BE2C (cell line): ENCODE data around the gene MTG1.

ENCODE experiments used
- DNase-seq: peaks from one replicate; pipeline ENCODE4 v3.0.0-alpha.2; 2020
- H3K27me3 ChIP-seq: fragments of 250-450 bp; sonication (Bioruptor Pico); 2 replicates; pipeline ENCODE4 v1.5.1; 2020; ENCODE audit warnings: mild to moderate bottlenecking
- H3K36me3 ChIP-seq: fragments of 250-450 bp; sonication (Bioruptor Pico); 2 replicates; pipeline ENCODE4 v1.5.1; 2020; ENCODE audit warnings: mild to moderate bottlenecking
- H3K4me1 ChIP-seq: fragments of 250-450 bp; sonication (Bioruptor Pico); 2 replicates; pipeline ENCODE4 v1.5.1; 2020
- H3K4me3 ChIP-seq: 2 replicates; pipeline ENCODE4 v1.5.1; 2011; ENCODE audit warnings: low read depth, low read length
- H3K9me3 ChIP-seq: fragments of 250-450 bp; sonication (Bioruptor Pico); 2 replicates; pipeline ENCODE4 v1.5.1; 2020
- CTCF ChIP-seq: IDR thresholded peaks from 2 replicates; pipeline ENCODE4 v1.5.1; 2012; ENCODE audit warnings: mild to moderate bottlenecking, low read depth, low read length

Gene MTG1

GRCh38 chr10:133399123-133399601, 5.2 kb downstream of the MTG1 start:
- Histone ChIP-seq H3K27me3 (no peaks in the 10 kb centered on the region), H3K4me1 (no peaks in the 10 kb centered on the region), H3K9me3 (no peaks in the 10 kb centered on the region), H3K36me3 (peaks cover 16% of the 10 kb centered on the region), H3K4me3 (no peak overlapping the region)
- TF ChIP-seq CTCF = no peak
- no peak for DNase-seq

- no peak for DNase-seq
- Histone ChIP-seq H3K36me3 (peaks cover 24% of the 10 kb centered on the region), H3K27me3 (no peaks in the 10 kb centered on the region), H3K4me1 (no peaks in the 10 kb centered on the region), H3K9me3 (no peaks in the 10 kb centered on the region), H3K4me3 (no peak overlapping the region)
- TF ChIP-seq CTCF = no peak
Observed at GRCh38 chr10:133400624-133401424, 6.9 kb downstream of the MTG1 start.

GRCh38 chr10:133401500-133401899, 7.5 kb downstream of the MTG1 start:
- H3K27me3 ChIP-seq = no peaks in the 10 kb centered on the region
- no peaks in the 10 kb centered on the region for H3K4me1 ChIP-seq
- H3K36me3 ChIP-seq = peaks cover 18% of the 10 kb centered on the region
- H3K4me3 ChIP-seq = no peak overlapping the region
- DNase-seq = no peak
- no peak for TF ChIP-seq CTCF
- no peaks in the 10 kb centered on the region for H3K9me3 ChIP-seq

GRCh38 chr10:133401981-133402725, 8.2 kb downstream of the MTG1 start:
- H3K4me1 ChIP-seq = no peaks in the 10 kb centered on the region
- H3K27me3 ChIP-seq = no peaks in the 10 kb centered on the region
- no peak for TF ChIP-seq CTCF
- H3K9me3 ChIP-seq = no peaks in the 10 kb centered on the region
- no peak overlapping the region for H3K4me3 ChIP-seq
- no peak for DNase-seq
- peaks cover 18% of the 10 kb centered on the region for H3K36me3 ChIP-seq

GRCh38 chr10:133403359-133403758, 9.4 kb downstream of the MTG1 start:
- Histone ChIP-seq H3K4me3 (no peak overlapping the region), H3K9me3 (no peaks in the 10 kb centered on the region), H3K27me3 (no peaks in the 10 kb centered on the region), H3K36me3 (peaks cover 24% of the 10 kb centered on the region), H3K4me1 (no peaks in the 10 kb centered on the region)
- no peak for TF ChIP-seq CTCF
- no peak for DNase-seq

- DNase-seq = no peak
- Histone ChIP-seq H3K36me3 (peaks cover 22% of the 10 kb centered on the region), H3K27me3 (no peaks in the 10 kb centered on the region), H3K9me3 (no peaks in the 10 kb centered on the region), H3K4me3 (no peak overlapping the region), H3K4me1 (no peaks in the 10 kb centered on the region)
- no peak for TF ChIP-seq CTCF
Observed at GRCh38 chr10:133403784-133404183, 9.8 kb downstream of the MTG1 start.
